Neural cell (in vitro differentiated cells): ENCODE measurements around the gene USP20.

Experiments used
- EZH2 ChIP-seq: fragments of 200-600, 300-800 bp; shearing (Covaris generic), sonication (generic); IDR thresholded peaks from 2 replicates; pipeline ENCODE4 v1.6.1; 2014; ENCODE audit warnings: antibody characterized with exemption, low read length, borderline replicate concordance, mild to moderate bottlenecking; ENCODE audit not compliant: insufficient read depth, poor library complexity, severe bottlenecking
- POLR2AphosphoS5 ChIP-seq: IDR thresholded peaks from 2 replicates; pipeline ENCODE4 v1.6.1; 2012
- RAD21 ChIP-seq: fragments of 450-650 bp; conservative IDR thresholded peaks from 2 replicates; pipeline ENCODE4 v1.6.1; 2014; ENCODE audit warnings: antibody characterized with exemption, mild to moderate bottlenecking, moderate library complexity
- TAF1 ChIP-seq: IDR thresholded peaks from 2 replicates; pipeline ENCODE4 v1.6.1; 2012; ENCODE audit warnings: low read depth
- TF ChIP-seq, protein P1 (sequence below): fragments of 450-650 bp; IDR thresholded peaks from 2 replicates; pipeline ENCODE4 v1.5.1; 2014; ENCODE audit warnings: antibody characterized with exemption, mild to moderate bottlenecking, moderate library complexity; ENCODE audit not compliant: poor library complexity, severe bottlenecking

DNA sequence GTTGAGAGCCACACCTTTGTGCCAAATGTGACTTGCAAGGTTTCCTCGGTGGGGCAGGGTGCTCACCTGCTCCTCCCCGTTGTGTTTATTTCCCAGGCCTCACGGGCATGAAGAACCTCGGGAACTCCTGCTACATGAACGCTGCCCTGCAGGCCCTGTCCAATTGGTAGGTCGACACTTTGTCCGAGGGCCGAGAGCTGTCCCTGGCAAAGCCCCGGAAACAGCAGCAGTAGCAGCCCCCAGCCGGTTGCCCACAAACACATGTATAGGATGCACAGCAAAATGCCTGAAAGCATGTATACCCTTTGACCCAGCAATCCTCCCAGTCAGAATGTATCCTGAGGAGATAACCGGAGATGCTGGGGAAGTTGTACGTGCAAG is 26.2 kb downstream of the USP20 start:
- TF ChIP-seq POLR2AphosphoS5 (no peak), EZH2 (no peak), RAD21 (no peak), TAF1 (no peak)
- TF ChIP-seq, protein P1, sequence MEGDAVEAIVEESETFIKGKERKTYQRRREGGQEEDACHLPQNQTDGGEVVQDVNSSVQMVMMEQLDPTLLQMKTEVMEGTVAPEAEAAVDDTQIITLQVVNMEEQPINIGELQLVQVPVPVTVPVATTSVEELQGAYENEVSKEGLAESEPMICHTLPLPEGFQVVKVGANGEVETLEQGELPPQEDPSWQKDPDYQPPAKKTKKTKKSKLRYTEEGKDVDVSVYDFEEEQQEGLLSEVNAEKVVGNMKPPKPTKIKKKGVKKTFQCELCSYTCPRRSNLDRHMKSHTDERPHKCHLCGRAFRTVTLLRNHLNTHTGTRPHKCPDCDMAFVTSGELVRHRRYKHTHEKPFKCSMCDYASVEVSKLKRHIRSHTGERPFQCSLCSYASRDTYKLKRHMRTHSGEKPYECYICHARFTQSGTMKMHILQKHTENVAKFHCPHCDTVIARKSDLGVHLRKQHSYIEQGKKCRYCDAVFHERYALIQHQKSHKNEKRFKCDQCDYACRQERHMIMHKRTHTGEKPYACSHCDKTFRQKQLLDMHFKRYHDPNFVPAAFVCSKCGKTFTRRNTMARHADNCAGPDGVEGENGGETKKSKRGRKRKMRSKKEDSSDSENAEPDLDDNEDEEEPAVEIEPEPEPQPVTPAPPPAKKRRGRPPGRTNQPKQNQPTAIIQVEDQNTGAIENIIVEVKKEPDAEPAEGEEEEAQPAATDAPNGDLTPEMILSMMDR, result no peak
